H1 (cell line): ENCODE data around the gene SIGLEC12. TPM values are rescaled to one million over a fixed set of nuclear protein-coding genes. Genes with fewer than 3 reads are reported as not detected.
"Not testable (repeated sequence)": the region's sequence is repeated elsewhere in the genome, so short reads cannot be mapped to it uniquely, and the experiment has no call there.

Experiments used
- CTCF ChIA-PET: fragments of 300-600 bp; sonication (Branson Sonifier 250); formaldehyde crosslinking; loops from one replicate; lab custom pipeline; 2021; ENCODE audit not compliant: partially characterized antibody; lab: Charles Lee
- POLR2A ChIA-PET: fragments of 300-600 bp; sonication (Branson Sonifier 250); formaldehyde crosslinking; loops from one replicate; lab custom pipeline; 2021; ENCODE audit warnings: inconsistent platforms; ENCODE audit not compliant: partially characterized antibody; lab: Charles Lee
- DNase-seq, 2 experiments: peaks; one replicate each; pipeline versions ENCODE4 v3.0.0 to v3.0.0-alpha.2; 2010 to 2022; ENCODE audit warnings: low spot score in 2 of 2, low read depth in 1 of 2, mixed read lengths in 1 of 2
- FAIRE-seq: peaks from 2 replicates; lab custom pipeline; 2011; peaks lifted over from hg19 to GRCh38; lab: Jason Lieb, UNC
- H2AFZ ChIP-seq: 2 replicates; pipeline ENCODE4 v1.8.1; 2012; ENCODE audit warnings: low read length, inconsistent platforms
- H2AK5ac ChIP-seq: 2 replicates; pipeline ENCODE4 v1.6.1; 2013; ENCODE audit warnings: low read depth, low read length
- H2BK120ac ChIP-seq: replicated peaks from 2 replicates; pipeline ENCODE3; 2013; ENCODE audit warnings: low read depth, low read length, inconsistent platforms
- H2BK12ac ChIP-seq: 2 replicates; pipeline ENCODE4 v1.6.1; 2013; ENCODE audit warnings: low read depth, low read length
- H2BK15ac ChIP-seq: 2 replicates; pipeline ENCODE4 v1.6.1; 2013; ENCODE audit warnings: low read length
- H2BK20ac ChIP-seq: 2 replicates; pipeline ENCODE4 v1.6.1; 2013; ENCODE audit warnings: low read length
- H2BK5ac ChIP-seq: 2 replicates; pipeline ENCODE4 v1.6.1; 2013; ENCODE audit warnings: low read depth, low read length
- H3K14ac ChIP-seq: 2 replicates; pipeline ENCODE4 v1.6.1; 2013; ENCODE audit warnings: inconsistent platforms; ENCODE audit not compliant: insufficient read length
- H3K18ac ChIP-seq: 2 replicates; pipeline ENCODE4 v1.6.1; 2013; ENCODE audit warnings: low read length; ENCODE audit errors: extremely low read depth
- H3K23ac ChIP-seq: 2 replicates; pipeline ENCODE4 v1.6.1; 2013; ENCODE audit warnings: inconsistent platforms; ENCODE audit not compliant: insufficient read length
- H3K23me2 ChIP-seq: 2 replicates; pipeline ENCODE4 v1.6.1; 2013; ENCODE audit warnings: low read depth, low read length
- H3K27ac ChIP-seq: 2 replicates; pipeline ENCODE4 v1.6.1; 2011; ENCODE audit warnings: low read depth, low read length, inconsistent platforms
- H3K27me3 ChIP-seq, 4 experiments: replicated peaks in 1 of 4; 1 replicate in 1 of 4; 2 replicates in 3 of 4; pipeline versions ENCODE4 v1.6.1 to v1.8.1; 2011 to 2013; ENCODE audit warnings: low read length in 3 of 4, mild to moderate bottlenecking in 3 of 4, inconsistent platforms in 2 of 4, mixed read lengths in 2 of 4, moderate library complexity in 1 of 4; ENCODE audit not compliant: control insufficient read depth in 3 of 4, insufficient read depth in 3 of 4; ENCODE audit errors: extremely low read depth in 1 of 4
- H3K36me3 ChIP-seq, 4 experiments: 2 replicates each; pipeline versions ENCODE4 v1.6.1 to v1.8.1; 2011 to 2013; ENCODE audit warnings: mild to moderate bottlenecking in 4 of 4, low read length in 3 of 4, moderate library complexity in 2 of 4, control low read depth in 1 of 4, inconsistent platforms in 1 of 4; ENCODE audit not compliant: insufficient read depth in 4 of 4, control insufficient read depth in 2 of 4
- H3K4ac ChIP-seq: replicated peaks from 2 replicates; pipeline ENCODE3; 2013; ENCODE audit warnings: low read length, low read depth, mixed read lengths, inconsistent platforms; ENCODE audit not compliant: insufficient read length
- H3K4me1 ChIP-seq, 4 experiments: replicated peaks in 1 of 4; 1 replicate in 1 of 4; 2 replicates in 3 of 4; pipeline versions ENCODE4 v1.6.1 to v1.8.1; 2011 to 2013; ENCODE audit warnings: low read length in 3 of 4, inconsistent platforms in 2 of 4, mixed read lengths in 1 of 4; ENCODE audit not compliant: insufficient read depth in 4 of 4, control insufficient read depth in 3 of 4
- H3K4me2 ChIP-seq, 2 experiments: 2 replicates each; pipeline versions ENCODE4 v1.6.1 to v1.8.1; 2011 to 2013; ENCODE audit warnings: low read depth in 2 of 2, low read length in 2 of 2, control low read depth in 1 of 2, inconsistent platforms in 1 of 2, mild to moderate bottlenecking in 1 of 2; ENCODE audit not compliant: insufficient read depth in 1 of 2
- H3K4me3 ChIP-seq, 4 experiments: fragments of 200-600, 300-600 bp in 1 of 4; sonication (generic), shearing (Covaris generic), sonication (Bioruptor Twin) in 1 of 4; 2 replicates each; pipeline versions ENCODE4 v1.5.1 to v1.8.1; 2011 to 2016; ENCODE audit warnings: low read length in 4 of 4, low read depth in 3 of 4, control low read depth in 2 of 4, inconsistent platforms in 2 of 4, mild to moderate bottlenecking in 2 of 4, mixed read lengths in 1 of 4, moderate library complexity in 1 of 4; ENCODE audit not compliant: insufficient read depth in 2 of 4; ENCODE audit errors: extremely low read depth in 1 of 4
- H3K56ac ChIP-seq: replicated peaks from 2 replicates; pipeline ENCODE3; 2013; ENCODE audit warnings: low read depth, mild to moderate bottlenecking, mixed read lengths, low read length, inconsistent platforms; ENCODE audit not compliant: insufficient read length
- H3K79me1 ChIP-seq: 2 replicates; pipeline ENCODE4 v1.6.1; 2013; ENCODE audit warnings: low read depth, low read length, control low read depth
- H3K79me2 ChIP-seq, 2 experiments: 2 replicates each; pipeline versions ENCODE4 v1.6.1 to v1.8.1; 2012 to 2013; ENCODE audit warnings: low read length in 2 of 2, mild to moderate bottlenecking in 2 of 2, inconsistent platforms in 1 of 2; ENCODE audit not compliant: insufficient read depth in 2 of 2, control insufficient read depth in 1 of 2
- H3K9ac ChIP-seq, 4 experiments: replicated peaks in 1 of 4; 1 replicate in 1 of 4; 2 replicates in 3 of 4; pipeline versions ENCODE4 v1.6.1 to v1.8.1; 2011 to 2013; ENCODE audit warnings: low read depth in 3 of 4, low read length in 3 of 4, control low read depth in 2 of 4, mild to moderate bottlenecking in 2 of 4, moderate library complexity in 2 of 4, inconsistent platforms in 1 of 4; ENCODE audit errors: extremely low read depth in 1 of 4
- H3K9me3 ChIP-seq, 2 experiments: 2 replicates each; pipeline versions ENCODE4 v1.6.1 to v1.8.1; 2012 to 2013; ENCODE audit warnings: mild to moderate bottlenecking in 2 of 2, moderate library complexity in 2 of 2, control low read depth in 1 of 2, inconsistent platforms in 1 of 2, low read depth in 1 of 2, low read length in 1 of 2, mixed read lengths in 1 of 2; ENCODE audit not compliant: insufficient read depth in 2 of 2
- H4K20me1 ChIP-seq, 2 experiments: replicated peaks in 1 of 2; 2 replicates each; pipeline versions ENCODE3 to v1.8.1; 2011 to 2013; ENCODE audit warnings: inconsistent platforms in 2 of 2, low read length in 2 of 2, mild to moderate bottlenecking in 1 of 2; ENCODE audit not compliant: insufficient read depth in 2 of 2, control insufficient read depth in 1 of 2
- H4K5ac ChIP-seq: 2 replicates; pipeline ENCODE4 v1.6.1; 2013; ENCODE audit warnings: low read length, low read depth, mixed read lengths, inconsistent platforms; ENCODE audit not compliant: insufficient read length
- H4K8ac ChIP-seq: 2 replicates; pipeline ENCODE4 v1.8.0; 2013; ENCODE audit warnings: mild to moderate bottlenecking, moderate library complexity, low read length, inconsistent platforms; ENCODE audit not compliant: insufficient read depth; ENCODE audit errors: extremely low read depth
- H4K91ac ChIP-seq: replicated peaks from 2 replicates; pipeline ENCODE3; 2013; ENCODE audit warnings: low read length, mixed read lengths, inconsistent platforms; ENCODE audit not compliant: insufficient read length
- HDAC6 ChIP-seq: IDR thresholded peaks from one replicate; pipeline ENCODE4 v1.7.1; 2012; ENCODE audit warnings: low read depth, mild to moderate bottlenecking, inconsistent platforms, low read length, moderate library complexity
- RAD21 ChIP-seq, 2 experiments: IDR thresholded peaks in 1 of 2; conservative IDR thresholded peaks in 1 of 2; 2 replicates each; pipeline ENCODE4 v1.6.1; 2011; ENCODE audit warnings: low read depth in 2 of 2, low read length in 2 of 2, improper control_type of control experiment in 1 of 2, inconsistent platforms in 1 of 2, mild to moderate bottlenecking in 1 of 2, moderate library complexity in 1 of 2
- SIN3A ChIP-seq, 2 experiments: IDR thresholded peaks in 1 of 2; conservative IDR thresholded peaks in 1 of 2; 2 replicates each; pipeline ENCODE4 v1.6.1; 2011 to 2012; ENCODE audit warnings: low read length in 2 of 2, improper control_type of control experiment in 1 of 2, low read depth in 1 of 2, mild to moderate bottlenecking in 1 of 2
- WGBS, 2 experiments: shearing (Covaris generic) in 1 of 2; methylation state at CpG; one replicate each; pipeline versions ENCODE4 v1.1.6 to v1.1.7; 2013 to 2015; ENCODE audit warnings: low lambda C conversion rate in 2 of 2, mixed read lengths in 2 of 2, inconsistent platforms in 1 of 2, low coverage in 1 of 2, missing lambda C conversion rate in 1 of 2; ENCODE audit not compliant: insufficient replicate concordance in 2 of 2, insufficient coverage in 1 of 2, insufficient read length in 1 of 2; ENCODE audit errors: extremely low coverage in 1 of 2, missing lambda C conversion rate in 1 of 2; 5-methylcytosine and 5-hydroxymethylcytosine counted together
- polyA plus RNA-seq, 7 experiments: library from polyadenylated mRNA; depleted of rRNA in 3 of 7; stranded (reverse) in 5 of 7; unstranded in 2 of 7; fragments of >200 nt in 5 of 7; fragments of 200-250 nt in 2 of 7; gene quantifications; 1 replicate in 5 of 7; 2 replicates in 1 of 7; 4 replicates in 1 of 7; pipeline versions ENCODE4 v1.2.1 to v1.2.3, GENCODE V29; 2011 to 2013; ENCODE audit warnings: missing spikeins in 2 of 7, mixed read lengths in 2 of 7
- total RNA-seq: library from RNA; stranded (reverse); fragmentation: NEBNext Ultra II Directional; extraction: Animal tissue kit (Norgen Biotek cat#: 25700); gene quantifications from 2 replicates; pipeline ENCODE4 v1.2.1, GENCODE V29; 2021

Gene SIGLEC12
- total and polyA plus RNA-seq, 2 of the 8 experiments (the other 6 are each of a cell fraction or from before 2014, with no cell fraction given) = not detected

- TF ChIP-seq SIN3A (conservative IDR thresholded peaks at IDR 0.05 in 1 of 2, IDR thresholded peaks at IDR 0.05 in 1 of 2; ENCODE audit: low read depth in 1 of 2, low read length in 2 of 2) = no peak
- no peak for TF ChIP-seq RAD21 (IDR thresholded peaks at IDR 0.05 in 1 of 2, conservative IDR thresholded peaks at IDR 0.05 in 1 of 2; ENCODE audit: low read depth in 2 of 2, low read length in 2 of 2)
- TF ChIP-seq HDAC6 = no peak
These were observed 53.6 kb downstream of the SIGLEC12 start (continued) for GRCh38 chr19:51448011-51448410.

DNA sequence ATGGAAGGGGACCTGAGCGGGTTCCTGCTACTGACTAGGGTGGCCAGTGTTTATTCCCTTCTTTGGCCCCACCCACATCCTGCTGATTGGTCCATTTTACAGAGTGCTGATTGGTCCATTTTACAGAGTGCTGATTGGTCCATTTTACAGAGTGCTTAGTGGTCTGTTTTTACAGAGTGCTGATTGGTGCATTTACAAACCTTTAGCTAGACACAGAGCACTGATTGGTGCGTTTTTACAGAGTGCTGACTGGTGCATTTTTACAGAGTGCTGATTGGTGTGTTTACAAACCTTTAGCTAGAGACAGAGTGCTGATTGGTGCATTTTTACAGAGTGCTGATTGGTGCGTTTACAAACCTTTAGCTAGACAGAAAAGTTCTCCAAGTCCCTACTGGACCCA, 54.1 kb downstream of the SIGLEC12 start:
- H3K36me3 ChIP-seq, H2AK5ac ChIP-seq, H2BK15ac ChIP-seq, H3K79me2 ChIP-seq, H3K14ac ChIP-seq, H3K23me2 ChIP-seq, H2BK12ac ChIP-seq, H3K23ac ChIP-seq, H3K18ac ChIP-seq, H2AFZ ChIP-seq, H3K4ac ChIP-seq, DNase-seq, H2BK5ac ChIP-seq, H3K9ac ChIP-seq, H3K27me3 ChIP-seq, POLR2A ChIA-PET, H3K79me1 ChIP-seq, H4K91ac ChIP-seq, FAIRE-seq, H3K27ac ChIP-seq, H3K56ac ChIP-seq, H4K20me1 ChIP-seq, H3K4me3 ChIP-seq, H2BK20ac ChIP-seq, H2BK120ac ChIP-seq, H4K5ac ChIP-seq, H4K8ac ChIP-seq, H3K4me1 ChIP-seq, H3K4me2 ChIP-seq: not testable (repeated sequence)
- CTCF ChIA-PET = interaction anchor here (1.4 to 5.2 kb wide), 4 partner anchors 10 to 214 kb away, joined by 4 to 25 read pairs (median 6); no protein-coding TSS in a partner anchor
- peaks cover 18 to 27% of the 10 kb centered on the region in 2 experiments for H3K9me3 ChIP-seq
- WGBS, 2 experiments = 67% methylated on average over 3 of the region's 3 CpGs; no CpG with 5 or more reads in 1 of the 2 experiments
